ENCODE measurements around the gene LCP1. TPM values are rescaled to one million over a fixed set of nuclear protein-coding genes. Genes with fewer than 3 reads are reported as not detected.
A peak's percentile ranks its signal among the peaks of the same experiment; 100 is the strongest.

LCP1 gene
- total RNA-seq, 1 experiment from 2014 or later, result 13.3 TPM

- DNase-seq (ENCODE audit: low spot score), result no peak
Measured at GRCh38 chr13:46127358-46128023, 54.5 kb downstream of the LCP1 start.

- peak; percentile 77 for DNase-seq (ENCODE audit: low spot score)
Measured at GRCh38 chr13:46126552-46127357, 55.2 kb downstream of the LCP1 start.

- DNase-seq (ENCODE audit: low spot score), result no peak
Measured at GRCh38 chr13:46126056-46126455, 55.9 kb downstream of the LCP1 start.

- peak; percentile 10 for DNase-seq (ENCODE audit: low spot score)
Measured at GRCh38 chr13:46124967-46125933, 56.7 kb downstream of the LCP1 start.

GRCh38 chr13:46124531-46124966, 57.4 kb downstream of the LCP1 start:
- no peak for DNase-seq (ENCODE audit: low spot score)

GRCh38 chr13:46122304-46122703, 59.7 kb downstream of the LCP1 start:
- no peak for DNase-seq (ENCODE audit: low spot score)

GRCh38 chr13:46121597-46122163, 60.3 kb downstream of the LCP1 start:
- no peak for DNase-seq (ENCODE audit: low spot score)

- no peak for DNase-seq (ENCODE audit: low spot score)
Measured at GRCh38 chr13:46121033-46121432, 60.9 kb downstream of the LCP1 start.

GRCh38 chr13:46119883-46120614, 61.9 kb downstream of the LCP1 start:
- DNase-seq (ENCODE audit: low spot score), result peak; percentile 89

- DNase-seq (ENCODE audit: low spot score), result no peak
Measured at GRCh38 chr13:46116653-46117502, 65.1 kb downstream of the LCP1 start.

GRCh38 chr13:46114613-46115012, 67.4 kb downstream of the LCP1 start:
- DNase-seq (ENCODE audit: low spot score), result no peak

GRCh38 chr13:46113596-46113995, 68.4 kb downstream of the LCP1 start:
- peak; percentile 79 for DNase-seq (ENCODE audit: low spot score)

GRCh38 chr13:46111151-46111550, 70.8 kb downstream of the LCP1 start:
- no peak for DNase-seq (ENCODE audit: low spot score)

- DNase-seq (ENCODE audit: low spot score), result no peak
Measured at GRCh38 chr13:46109451-46109850, 72.5 kb downstream of the LCP1 start.

GRCh38 chr13:46106839-46107371, 75.1 kb downstream of the LCP1 start:
- DNase-seq (ENCODE audit: low spot score), result no peak

GRCh38 chr13:46104868-46105267, 77.1 kb downstream of the LCP1 start, which contains the start of gene CPB2:
TSS of gene CPB2 (minus strand) at chr13:46105033. CDS start at chr13:46105009, 24 bp downstream.
- no peak for DNase-seq (ENCODE audit: low spot score)

GRCh38 chr13:46103037-46103436, 78.9 kb downstream of the LCP1 start:
- no peak for DNase-seq (ENCODE audit: low spot score)

- no peak for DNase-seq (ENCODE audit: low spot score)
Measured at GRCh38 chr13:46102255-46102605, 79.7 kb downstream of the LCP1 start.

GRCh38 chr13:46101484-46102254, 80.3 kb downstream of the LCP1 start:
- DNase-seq (ENCODE audit: low spot score), result no peak

All from A172 (cell line).